ENCODE measurements around the gene C1QC.

GRCh38 chr1:22606161-22606560 lies 37.3 kb upstream of the C1QC start:
- TF ChIP-seq CTCF (conservative IDR thresholded peaks at IDR 0.05; ENCODE audit: low read depth, low read length) (no peak), EZH2 (IDR thresholded peaks at IDR 0.05; ENCODE audit: borderline replicate concordance, low read depth, low read length, poor library complexity, severe bottlenecking) (no peak)

Measured in A673 (cell line).